Measurements from ENCODE around the gene PCDHGA7.

DNA sequence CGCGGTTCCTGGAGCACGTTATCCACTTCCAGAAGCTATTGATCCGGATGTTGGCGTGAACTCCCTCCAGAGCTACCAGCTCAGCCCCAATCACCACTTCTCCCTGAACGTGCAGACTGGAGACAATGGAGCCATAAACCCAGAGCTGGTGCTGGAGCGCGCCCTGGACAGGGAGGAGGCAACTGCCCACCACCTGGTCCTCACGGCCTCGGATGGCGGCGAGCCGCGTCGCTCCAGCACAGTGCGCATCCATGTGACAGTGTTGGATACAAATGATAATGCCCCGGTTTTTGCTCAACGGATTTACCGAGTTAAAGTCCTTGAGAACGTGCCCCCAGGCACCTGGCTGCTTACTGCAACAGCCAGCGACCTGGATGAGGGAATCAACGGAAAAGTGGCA, 20.8 kb downstream of the PCDHGA7 start:
- TF ChIP-seq BCL11A (tag by site-specific recombination; IDR thresholded peaks at IDR 0.05; ENCODE audit: low read depth) (no peak), TCF7L2 (IDR thresholded peaks at IDR 0.05; ENCODE audit: borderline replicate concordance, low read depth, low read length) (no peak), HOXD13 (CRISPR knock-in tag; IDR thresholded peaks at IDR 0.05; ENCODE audit: borderline replicate concordance) (no peak), ZNF157 (tag by site-specific recombination; IDR thresholded peaks at IDR 0.05) (no peak), ZNF514 (tag by site-specific recombination; IDR thresholded peaks at IDR 0.05) (no peak)
- TF ChIP-seq, protein P1, sequence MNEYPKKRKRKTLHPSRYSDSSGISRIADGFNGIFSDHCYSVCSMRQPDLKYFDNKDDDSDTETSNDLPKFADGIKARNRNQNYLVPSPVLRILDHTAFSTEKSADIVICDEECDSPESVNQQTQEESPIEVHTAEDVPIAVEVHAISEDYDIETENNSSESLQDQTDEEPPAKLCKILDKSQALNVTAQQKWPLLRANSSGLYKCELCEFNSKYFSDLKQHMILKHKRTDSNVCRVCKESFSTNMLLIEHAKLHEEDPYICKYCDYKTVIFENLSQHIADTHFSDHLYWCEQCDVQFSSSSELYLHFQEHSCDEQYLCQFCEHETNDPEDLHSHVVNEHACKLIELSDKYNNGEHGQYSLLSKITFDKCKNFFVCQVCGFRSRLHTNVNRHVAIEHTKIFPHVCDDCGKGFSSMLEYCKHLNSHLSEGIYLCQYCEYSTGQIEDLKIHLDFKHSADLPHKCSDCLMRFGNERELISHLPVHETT (tag by site-specific recombination; IDR thresholded peaks at IDR 0.05), result no peak
- TF ChIP-seq, protein P2, sequence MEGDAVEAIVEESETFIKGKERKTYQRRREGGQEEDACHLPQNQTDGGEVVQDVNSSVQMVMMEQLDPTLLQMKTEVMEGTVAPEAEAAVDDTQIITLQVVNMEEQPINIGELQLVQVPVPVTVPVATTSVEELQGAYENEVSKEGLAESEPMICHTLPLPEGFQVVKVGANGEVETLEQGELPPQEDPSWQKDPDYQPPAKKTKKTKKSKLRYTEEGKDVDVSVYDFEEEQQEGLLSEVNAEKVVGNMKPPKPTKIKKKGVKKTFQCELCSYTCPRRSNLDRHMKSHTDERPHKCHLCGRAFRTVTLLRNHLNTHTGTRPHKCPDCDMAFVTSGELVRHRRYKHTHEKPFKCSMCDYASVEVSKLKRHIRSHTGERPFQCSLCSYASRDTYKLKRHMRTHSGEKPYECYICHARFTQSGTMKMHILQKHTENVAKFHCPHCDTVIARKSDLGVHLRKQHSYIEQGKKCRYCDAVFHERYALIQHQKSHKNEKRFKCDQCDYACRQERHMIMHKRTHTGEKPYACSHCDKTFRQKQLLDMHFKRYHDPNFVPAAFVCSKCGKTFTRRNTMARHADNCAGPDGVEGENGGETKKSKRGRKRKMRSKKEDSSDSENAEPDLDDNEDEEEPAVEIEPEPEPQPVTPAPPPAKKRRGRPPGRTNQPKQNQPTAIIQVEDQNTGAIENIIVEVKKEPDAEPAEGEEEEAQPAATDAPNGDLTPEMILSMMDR (tag by site-specific recombination; IDR thresholded peaks at IDR 0.05), result no peak
- TF ChIP-seq, protein P3, sequence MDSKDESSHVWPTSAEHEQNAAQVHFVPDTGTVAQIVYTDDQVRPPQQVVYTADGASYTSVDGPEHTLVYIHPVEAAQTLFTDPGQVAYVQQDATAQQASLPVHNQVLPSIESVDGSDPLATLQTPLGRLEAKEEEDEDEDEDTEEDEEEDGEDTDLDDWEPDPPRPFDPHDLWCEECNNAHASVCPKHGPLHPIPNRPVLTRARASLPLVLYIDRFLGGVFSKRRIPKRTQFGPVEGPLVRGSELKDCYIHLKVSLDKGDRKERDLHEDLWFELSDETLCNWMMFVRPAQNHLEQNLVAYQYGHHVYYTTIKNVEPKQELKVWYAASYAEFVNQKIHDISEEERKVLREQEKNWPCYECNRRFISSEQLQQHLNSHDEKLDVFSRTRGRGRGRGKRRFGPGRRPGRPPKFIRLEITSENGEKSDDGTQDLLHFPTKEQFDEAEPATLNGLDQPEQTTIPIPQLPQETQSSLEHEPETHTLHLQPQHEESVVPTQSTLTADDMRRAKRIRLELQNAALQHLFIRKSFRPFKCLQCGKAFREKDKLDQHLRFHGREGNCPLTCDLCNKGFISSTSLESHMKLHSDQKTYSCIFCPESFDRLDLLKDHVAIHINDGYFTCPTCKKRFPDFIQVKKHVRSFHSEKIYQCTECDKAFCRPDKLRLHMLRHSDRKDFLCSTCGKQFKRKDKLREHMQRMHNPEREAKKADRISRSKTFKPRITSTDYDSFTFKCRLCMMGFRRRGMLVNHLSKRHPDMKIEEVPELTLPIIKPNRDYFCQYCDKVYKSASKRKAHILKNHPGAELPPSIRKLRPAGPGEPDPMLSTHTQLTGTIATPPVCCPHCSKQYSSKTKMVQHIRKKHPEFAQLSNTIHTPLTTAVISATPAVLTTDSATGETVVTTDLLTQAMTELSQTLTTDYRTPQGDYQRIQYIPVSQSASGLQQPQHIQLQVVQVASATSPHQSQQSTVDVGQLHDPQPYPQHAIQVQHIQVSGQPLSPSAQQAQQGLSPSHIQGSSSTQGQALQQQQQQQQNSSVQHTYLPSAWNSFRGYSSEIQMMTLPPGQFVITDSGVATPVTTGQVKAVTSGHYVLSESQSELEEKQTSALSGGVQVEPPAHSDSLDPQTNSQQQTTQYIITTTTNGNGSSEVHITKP (tag by site-specific recombination; IDR thresholded peaks at IDR 0.05), result no peak
